Measurements from ENCODE around the gene CAAP1.
"Not testable (repeated sequence)": the region's sequence is repeated elsewhere in the genome, so short reads cannot be mapped to it uniquely, and the experiment has no call there.

Gene CAAP1

DNA sequence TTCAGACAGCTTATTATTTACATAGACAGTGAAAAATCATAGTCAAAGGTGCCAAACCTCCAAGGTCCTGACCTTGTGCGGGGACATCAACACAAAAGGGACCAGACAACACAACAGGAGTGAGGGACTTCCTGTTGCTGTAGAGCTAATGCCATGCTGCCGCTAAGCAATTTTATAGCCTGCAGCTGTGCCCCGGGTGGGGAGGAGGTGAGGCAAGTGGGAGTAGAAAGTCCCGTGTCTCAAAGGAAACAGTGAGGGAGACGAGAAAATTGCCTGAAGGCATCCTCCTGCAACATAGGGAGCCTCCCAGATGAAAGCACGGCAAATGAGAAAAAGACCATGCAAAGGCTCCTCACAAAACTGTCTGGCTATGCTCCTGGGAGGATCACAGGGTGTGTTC, 58.8 kb downstream of the CAAP1 start:
- DNase-seq (ENCODE audit: low spot score), result peak; percentile 24

DNA sequence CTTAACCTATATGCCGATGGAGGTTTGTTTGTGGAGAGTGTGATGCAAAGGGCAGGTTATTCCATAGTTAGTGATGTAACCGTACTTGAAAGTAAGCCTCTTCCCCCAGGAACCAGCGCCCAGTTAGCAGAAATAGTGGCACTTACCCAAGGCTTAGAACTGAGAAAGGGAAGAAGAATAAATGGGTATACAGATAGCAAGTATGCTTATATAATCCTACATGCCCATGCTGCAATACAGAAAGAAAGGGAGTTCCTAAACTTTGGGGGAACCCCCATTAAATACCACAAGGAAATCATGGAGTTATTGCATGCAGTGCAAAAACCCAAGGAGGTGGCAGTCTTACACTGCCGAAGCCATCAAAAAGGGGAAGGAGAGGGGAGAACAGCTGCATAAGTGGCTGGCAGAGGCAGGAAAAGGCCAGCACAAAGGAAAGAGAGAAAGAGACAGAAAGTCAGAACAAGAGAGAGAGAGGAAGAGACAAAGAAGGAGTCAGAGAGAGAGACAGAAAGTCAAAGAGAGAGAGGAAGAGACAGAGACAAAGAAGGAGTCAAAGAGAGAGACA, 64.1 kb downstream of the CAAP1 start:
- not testable (repeated sequence) for DNase-seq (ENCODE audit: low spot score)

DNA sequence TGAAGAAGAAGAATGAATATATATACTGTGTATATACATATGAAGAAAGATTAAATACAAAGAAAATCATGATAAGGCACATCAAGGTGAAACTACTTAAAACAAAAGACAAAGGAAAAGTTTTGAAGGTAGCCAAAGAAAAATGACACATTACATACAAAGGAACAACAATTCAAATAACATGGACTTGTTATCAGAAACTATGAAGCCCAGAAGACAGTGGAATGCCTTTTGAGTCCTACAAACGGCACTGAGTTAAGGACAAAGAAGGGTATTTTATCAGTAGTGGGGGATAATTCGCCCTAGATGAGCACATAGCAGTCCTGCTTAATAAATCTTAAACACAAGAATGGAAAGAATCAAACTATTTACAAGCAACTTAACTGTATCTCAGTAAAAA, 77.8 kb downstream of the CAAP1 start:
- no peak for DNase-seq (ENCODE audit: low spot score)

DNA sequence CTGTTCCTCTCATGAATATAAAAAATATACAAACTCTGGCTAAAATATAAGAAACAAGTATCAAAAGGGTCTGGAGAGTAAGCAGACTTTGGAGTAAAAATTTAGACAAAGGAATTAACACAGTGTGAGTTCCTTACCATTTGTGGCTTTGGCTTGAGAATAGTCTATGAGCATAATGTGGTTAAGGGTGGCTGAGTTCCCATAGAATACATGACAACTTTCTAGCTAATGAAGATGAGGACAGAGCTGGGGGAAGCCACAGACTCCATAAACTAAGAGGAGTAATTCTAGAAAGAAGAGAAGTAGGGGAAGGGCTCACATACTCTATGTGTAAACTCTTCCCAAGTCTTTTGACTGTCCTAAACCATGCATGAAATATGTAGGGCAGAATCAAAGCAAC, 79.4 kb downstream of the CAAP1 start:
- no peak for DNase-seq (ENCODE audit: low spot score)

DNA sequence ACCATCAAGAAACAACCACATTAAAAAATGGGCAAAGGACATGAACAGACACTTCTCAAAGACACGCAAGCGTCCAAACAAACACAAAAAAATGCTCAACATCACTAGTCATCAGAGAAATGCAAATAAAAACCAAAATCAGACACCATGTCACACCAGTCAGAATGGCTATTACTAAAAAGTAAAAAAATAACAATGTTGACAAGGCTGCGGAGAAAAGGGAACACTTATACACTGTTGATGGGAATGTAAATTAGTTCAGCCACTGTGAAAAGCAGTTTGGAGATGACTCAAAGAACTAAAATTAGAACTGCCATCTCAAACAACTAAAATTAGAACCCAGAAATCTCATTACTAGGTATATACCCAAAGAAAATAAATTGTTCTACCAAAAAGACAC, 80.4 kb downstream of the CAAP1 start:
- DNase-seq (ENCODE audit: low spot score), result no peak

DNA sequence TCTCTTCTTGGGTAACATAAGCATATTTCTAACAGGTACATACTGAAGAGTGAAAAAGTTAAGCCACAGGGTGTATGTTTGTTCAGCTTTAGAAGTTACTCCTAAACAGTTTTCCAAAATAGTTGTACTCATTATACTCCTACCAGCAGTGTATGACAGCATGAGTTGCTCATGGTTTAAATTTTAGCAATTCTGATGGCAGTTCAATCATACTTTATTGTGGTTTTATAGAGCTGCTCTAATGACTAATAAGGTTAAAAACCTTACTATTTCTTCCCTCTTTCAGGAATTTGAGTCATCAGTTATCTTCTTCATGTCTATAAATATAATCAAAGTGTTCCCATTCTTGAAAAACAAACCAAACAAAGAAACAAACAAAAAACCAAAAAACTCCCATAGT, 81.5 kb downstream of the CAAP1 start:
- DNase-seq (ENCODE audit: low spot score), result no peak

DNA sequence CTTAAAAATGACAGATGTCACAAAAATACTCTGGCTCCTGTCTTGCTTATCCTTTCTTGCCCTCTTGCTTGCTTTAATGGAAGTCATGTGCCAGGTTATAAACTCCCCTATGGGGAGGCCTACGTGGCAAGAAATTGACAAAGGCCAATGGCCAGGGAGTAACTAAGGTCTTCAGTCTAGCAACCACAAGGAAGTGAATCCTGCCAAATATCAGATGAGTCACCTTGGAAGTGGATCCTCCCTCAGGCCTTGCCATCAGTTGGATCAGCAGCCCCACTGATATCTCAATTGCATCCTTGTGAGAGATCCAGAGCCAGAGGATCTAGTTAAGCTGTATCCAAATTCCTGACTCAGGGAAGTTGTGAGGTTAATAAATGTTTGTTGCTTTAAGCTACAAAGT, 82.8 kb downstream of the CAAP1 start:
- peak; percentile 69 for DNase-seq (ENCODE audit: low spot score)

DNA sequence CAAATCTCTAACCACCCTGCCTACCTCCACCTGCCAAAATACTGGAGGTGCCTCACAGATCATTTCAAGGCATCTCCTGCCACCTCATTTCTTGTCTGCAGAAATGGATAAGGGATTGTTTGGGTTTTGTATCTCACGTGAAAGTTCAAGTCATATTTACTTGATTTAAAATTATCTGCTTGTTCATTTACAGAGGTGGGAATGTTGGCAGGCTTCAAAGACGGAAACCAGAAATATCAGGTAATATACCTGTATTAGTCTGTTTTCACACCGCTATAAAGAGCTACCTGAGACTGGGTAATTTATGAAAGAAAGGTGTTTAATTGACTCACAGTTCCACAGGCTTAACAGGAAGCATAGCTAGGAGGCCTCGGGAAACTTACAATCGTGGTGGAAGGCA, 85.4 kb downstream of the CAAP1 start:
- no peak for DNase-seq (ENCODE audit: low spot score)

DNA sequence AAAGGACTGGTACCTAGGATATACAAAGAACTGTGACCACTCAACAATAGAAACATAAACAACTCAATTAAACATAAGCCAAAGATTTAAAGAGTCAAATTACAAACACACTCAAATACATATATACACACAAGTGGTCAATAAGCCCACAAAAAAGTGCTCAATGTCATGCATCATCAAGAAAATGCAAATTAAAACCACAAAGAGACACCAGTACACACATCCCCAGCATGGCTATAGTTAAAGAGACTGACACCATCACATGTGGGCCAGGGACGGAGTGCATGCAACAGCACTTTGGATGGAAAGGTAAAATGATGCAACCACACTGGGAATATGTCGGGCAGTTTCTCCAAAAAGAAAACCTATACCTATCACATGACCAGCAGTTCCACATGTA, 89.7 kb downstream of the CAAP1 start:
- no peak for DNase-seq (ENCODE audit: low spot score)

DNA sequence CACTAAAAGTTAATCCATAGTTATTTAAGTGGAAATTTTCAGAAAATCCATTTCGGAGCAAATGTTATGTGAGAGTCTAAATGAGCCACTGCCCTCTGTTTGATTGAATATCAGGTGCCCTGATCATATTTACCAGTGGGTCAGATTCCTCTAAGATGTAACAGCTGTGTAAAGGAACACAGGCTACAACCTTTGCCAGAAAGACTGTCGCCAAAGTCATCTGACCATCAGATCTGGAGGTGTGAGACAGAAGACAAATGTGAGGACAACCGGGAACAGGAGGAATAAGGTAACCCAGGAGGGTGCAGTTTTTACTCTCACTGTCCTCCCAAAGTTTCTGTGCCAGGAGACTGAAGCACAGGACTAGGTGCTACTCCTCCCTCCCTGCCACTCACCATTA, 90.8 kb downstream of the CAAP1 start:
- DNase-seq (ENCODE audit: low spot score), result no peak

DNA sequence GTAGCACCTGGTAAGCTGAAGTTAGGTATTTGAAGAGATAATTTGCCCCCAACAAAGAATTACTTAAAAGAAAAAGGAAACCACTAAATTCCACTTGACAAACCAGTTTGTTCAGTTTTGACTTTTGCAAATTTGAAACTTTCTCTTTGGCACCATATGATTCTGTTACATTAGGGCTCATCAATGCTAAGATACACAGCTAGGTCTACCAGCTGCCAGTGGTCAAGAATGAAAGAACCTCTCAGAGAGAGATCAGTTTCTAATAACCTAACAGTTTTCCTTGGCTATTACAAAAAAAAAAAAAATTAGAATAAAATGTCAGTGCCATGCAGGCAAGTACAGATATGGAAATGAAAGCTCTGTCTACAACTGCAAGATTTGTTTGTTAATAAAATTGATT, 92.3 kb downstream of the CAAP1 start:
- DNase-seq (ENCODE audit: low spot score), result no peak

DNA sequence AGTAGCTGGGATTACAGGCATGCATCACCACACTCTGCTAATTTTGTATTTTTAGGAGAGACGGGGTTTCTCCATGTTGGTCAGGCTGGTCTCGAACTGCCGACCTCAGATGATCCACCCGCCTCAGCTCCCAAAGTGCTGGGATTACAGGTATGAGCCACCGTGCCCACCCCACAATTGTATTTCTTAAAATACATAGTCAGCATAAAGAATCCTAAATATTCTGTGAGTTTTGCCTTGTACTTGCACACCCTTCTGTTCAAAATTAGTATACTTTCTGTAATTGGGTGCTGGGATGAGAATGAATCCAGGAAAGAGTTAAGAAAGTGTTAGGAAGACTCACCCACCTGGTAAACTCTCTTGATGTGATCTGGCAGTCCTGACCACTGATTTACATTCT, 101.3 kb downstream of the CAAP1 start:
- no peak for DNase-seq (ENCODE audit: low spot score)
